Measurements from ENCODE around the gene NTSR1.

The NTSR1 gene

GRCh38 chr20:62772990-62773844 is 64.6 kb downstream of the NTSR1 start:
- H3K4me3 ChIP-seq (replicated peaks; ENCODE audit: low read depth, low read length), result no peak overlapping the region
- no peak for TF ChIP-seq CTCF (IDR thresholded peaks at IDR 0.05; ENCODE audit: low read length, missing control alignments)
- peak; percentile 51 for DNase-seq (ENCODE audit: low read depth)

- no peak overlapping the region for H3K4me3 ChIP-seq (replicated peaks; ENCODE audit: low read depth, low read length)
- DNase-seq (ENCODE audit: low read depth), result no peak
- no peak for TF ChIP-seq CTCF (IDR thresholded peaks at IDR 0.05; ENCODE audit: low read length, missing control alignments)
Measured at GRCh38 chr20:62773845-62774714, 65.4 kb downstream of the NTSR1 start.

GRCh38 chr20:62774762-62775161 is 66.1 kb downstream of the NTSR1 start:
- no peak overlapping the region for H3K4me3 ChIP-seq (replicated peaks; ENCODE audit: low read depth, low read length)
- DNase-seq (ENCODE audit: low read depth), result no peak
- no peak for TF ChIP-seq CTCF (IDR thresholded peaks at IDR 0.05; ENCODE audit: low read length, missing control alignments)

- no peak overlapping the region for H3K4me3 ChIP-seq (replicated peaks; ENCODE audit: low read depth, low read length)
- TF ChIP-seq CTCF (IDR thresholded peaks at IDR 0.05; ENCODE audit: low read length, missing control alignments), result no peak
- DNase-seq (ENCODE audit: low read depth), result no peak
Measured at GRCh38 chr20:62775206-62775605, 66.6 kb downstream of the NTSR1 start.

- no peak for DNase-seq (ENCODE audit: low read depth)
- TF ChIP-seq CTCF (IDR thresholded peaks at IDR 0.05; ENCODE audit: low read length, missing control alignments), result no peak
- H3K4me3 ChIP-seq (replicated peaks; ENCODE audit: low read depth, low read length), result no peak overlapping the region
Measured at GRCh38 chr20:62776035-62776691, 67.5 kb downstream of the NTSR1 start.

GRCh38 chr20:62776692-62777527 is 68.3 kb downstream of the NTSR1 start:
- no peak for TF ChIP-seq CTCF (IDR thresholded peaks at IDR 0.05; ENCODE audit: low read length, missing control alignments)
- H3K4me3 ChIP-seq (replicated peaks; ENCODE audit: low read depth, low read length), result no peak overlapping the region
- DNase-seq (ENCODE audit: low read depth), result no peak
